Measurements from ENCODE around the gene TFEC.

TFEC gene

DNA sequence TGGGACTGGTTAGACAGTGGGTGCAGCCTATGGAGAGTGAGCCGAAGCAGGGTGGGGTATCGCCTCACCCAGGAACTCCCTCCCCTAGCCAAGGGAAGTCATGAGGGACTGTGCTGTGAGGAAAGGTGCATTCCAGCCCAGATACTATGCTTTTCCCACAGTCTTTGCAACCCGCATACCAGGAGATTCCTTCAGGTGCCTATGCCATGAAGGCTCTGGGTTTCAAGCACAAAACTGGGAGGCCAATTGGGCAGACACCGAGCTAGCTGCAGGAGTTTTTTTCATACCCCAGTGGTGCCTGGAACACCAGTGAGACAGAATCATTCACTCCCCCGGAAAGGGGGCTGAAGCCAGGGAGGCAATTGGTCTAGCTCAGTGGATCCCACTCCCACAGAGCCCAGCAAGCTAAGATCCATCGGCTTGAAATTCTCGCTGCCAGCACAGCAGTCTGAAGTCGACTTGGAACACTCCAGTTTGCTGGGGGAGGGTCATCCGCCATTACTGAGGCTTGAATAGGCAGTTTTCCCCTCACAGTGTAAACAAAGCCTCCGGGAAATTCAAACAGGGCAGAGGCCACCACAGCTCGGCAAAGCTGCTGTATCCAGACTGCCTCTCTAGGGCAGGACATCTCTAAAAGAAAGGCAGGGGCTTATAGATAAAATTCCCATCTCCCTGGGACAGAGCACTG is 141.4 kb downstream of the TFEC start:
- Histone ChIP-seq H4K20me1 (ENCODE audit: control insufficient read depth, insufficient read depth, low read depth, low read length) (no peaks in the 10 kb centered on the region), H3K36me3 (ENCODE audit: control insufficient read depth, low read length) (no peaks in the 10 kb centered on the region), H3K4me2 (ENCODE audit: low read length) (no peak overlapping the region), H3K9me3 (ENCODE audit: control insufficient read depth, insufficient read depth, low read length) (no peaks in the 10 kb centered on the region), H3K9me2 (replicated peaks; ENCODE audit: control insufficient read depth, low read length) (no peaks in the 10 kb centered on the region), H3K4me1 (ENCODE audit: control insufficient read depth, low read length) (no peaks in the 10 kb centered on the region), H3K27me3 (ENCODE audit: control insufficient read depth, low read length) (no peaks in the 10 kb centered on the region), H3K79me2 (ENCODE audit: control insufficient read depth, low read length) (no peaks in the 10 kb centered on the region), H3F3A (ENCODE audit: control insufficient read depth, insufficient read depth) (no peaks in the 10 kb centered on the region), H3K4me3 (ENCODE audit: low read length) (no peak overlapping the region), H3K27ac (ENCODE audit: low read depth, low read length) (no peak overlapping the region)
- TF ChIP-seq, protein P1, sequence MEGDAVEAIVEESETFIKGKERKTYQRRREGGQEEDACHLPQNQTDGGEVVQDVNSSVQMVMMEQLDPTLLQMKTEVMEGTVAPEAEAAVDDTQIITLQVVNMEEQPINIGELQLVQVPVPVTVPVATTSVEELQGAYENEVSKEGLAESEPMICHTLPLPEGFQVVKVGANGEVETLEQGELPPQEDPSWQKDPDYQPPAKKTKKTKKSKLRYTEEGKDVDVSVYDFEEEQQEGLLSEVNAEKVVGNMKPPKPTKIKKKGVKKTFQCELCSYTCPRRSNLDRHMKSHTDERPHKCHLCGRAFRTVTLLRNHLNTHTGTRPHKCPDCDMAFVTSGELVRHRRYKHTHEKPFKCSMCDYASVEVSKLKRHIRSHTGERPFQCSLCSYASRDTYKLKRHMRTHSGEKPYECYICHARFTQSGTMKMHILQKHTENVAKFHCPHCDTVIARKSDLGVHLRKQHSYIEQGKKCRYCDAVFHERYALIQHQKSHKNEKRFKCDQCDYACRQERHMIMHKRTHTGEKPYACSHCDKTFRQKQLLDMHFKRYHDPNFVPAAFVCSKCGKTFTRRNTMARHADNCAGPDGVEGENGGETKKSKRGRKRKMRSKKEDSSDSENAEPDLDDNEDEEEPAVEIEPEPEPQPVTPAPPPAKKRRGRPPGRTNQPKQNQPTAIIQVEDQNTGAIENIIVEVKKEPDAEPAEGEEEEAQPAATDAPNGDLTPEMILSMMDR (IDR thresholded peaks at IDR 0.05; ENCODE audit: low read depth, low read length, poor library complexity, severe bottlenecking) = no peak
- no peak for TF ChIP-seq EZH2phosphoT487 (IDR thresholded peaks at IDR 0.05; ENCODE audit: borderline replicate concordance, low read length)

DNA sequence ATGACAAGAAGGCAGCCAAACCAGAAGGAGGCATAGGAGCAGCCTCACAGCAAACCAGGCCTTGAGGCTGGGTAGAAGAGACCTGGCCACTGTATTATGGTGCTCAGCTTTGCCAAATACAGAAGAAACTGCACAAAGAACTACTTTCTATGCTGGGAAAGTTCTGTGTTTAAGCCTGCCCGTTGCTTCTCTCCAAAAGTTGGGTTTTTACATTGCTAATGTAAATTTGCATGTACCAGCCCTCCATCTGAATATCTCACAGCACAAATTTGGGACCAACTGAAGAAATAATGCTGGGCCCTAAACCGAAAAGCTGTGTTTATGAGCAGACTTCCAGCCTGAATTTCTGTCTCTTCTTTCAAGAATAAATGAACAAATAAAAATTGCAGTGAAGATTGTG is 145.0 kb downstream of the TFEC start:
- TF ChIP-seq, protein P1 (IDR thresholded peaks at IDR 0.05; ENCODE audit: low read depth, low read length, poor library complexity, severe bottlenecking) = no peak
- TF ChIP-seq EZH2phosphoT487 (IDR thresholded peaks at IDR 0.05; ENCODE audit: borderline replicate concordance, low read length) = no peak

More for the DNA sequence above, 145.0 kb downstream of the TFEC start:
- no peak overlapping the region for H3K4me2 ChIP-seq (ENCODE audit: low read length)
- H3K4me3 ChIP-seq (ENCODE audit: low read length) = no peak overlapping the region
- no peaks in the 10 kb centered on the region for H3K27me3 ChIP-seq (ENCODE audit: control insufficient read depth, low read length)
- no peaks in the 10 kb centered on the region for H3F3A ChIP-seq (ENCODE audit: control insufficient read depth, insufficient read depth)
- no peaks in the 10 kb centered on the region for H3K36me3 ChIP-seq (ENCODE audit: control insufficient read depth, low read length)
- H4K20me1 ChIP-seq (ENCODE audit: control insufficient read depth, insufficient read depth, low read depth, low read length) = no peaks in the 10 kb centered on the region
- H3K79me2 ChIP-seq (ENCODE audit: control insufficient read depth, low read length) = no peaks in the 10 kb centered on the region
- no peak overlapping the region for H3K27ac ChIP-seq (ENCODE audit: low read depth, low read length)
- no peaks in the 10 kb centered on the region for H3K9me2 ChIP-seq (replicated peaks; ENCODE audit: control insufficient read depth, low read length)
- no peaks in the 10 kb centered on the region for H3K9me3 ChIP-seq (ENCODE audit: control insufficient read depth, insufficient read depth, low read length)
- no peaks in the 10 kb centered on the region for H3K4me1 ChIP-seq (ENCODE audit: control insufficient read depth, low read length)
